ENCODE results near the gene IL9R.
"Not testable (repeated sequence)": the region's sequence is repeated elsewhere in the genome, so short reads cannot be mapped to it uniquely, and the experiment has no call there.

IL9R gene, protein sequence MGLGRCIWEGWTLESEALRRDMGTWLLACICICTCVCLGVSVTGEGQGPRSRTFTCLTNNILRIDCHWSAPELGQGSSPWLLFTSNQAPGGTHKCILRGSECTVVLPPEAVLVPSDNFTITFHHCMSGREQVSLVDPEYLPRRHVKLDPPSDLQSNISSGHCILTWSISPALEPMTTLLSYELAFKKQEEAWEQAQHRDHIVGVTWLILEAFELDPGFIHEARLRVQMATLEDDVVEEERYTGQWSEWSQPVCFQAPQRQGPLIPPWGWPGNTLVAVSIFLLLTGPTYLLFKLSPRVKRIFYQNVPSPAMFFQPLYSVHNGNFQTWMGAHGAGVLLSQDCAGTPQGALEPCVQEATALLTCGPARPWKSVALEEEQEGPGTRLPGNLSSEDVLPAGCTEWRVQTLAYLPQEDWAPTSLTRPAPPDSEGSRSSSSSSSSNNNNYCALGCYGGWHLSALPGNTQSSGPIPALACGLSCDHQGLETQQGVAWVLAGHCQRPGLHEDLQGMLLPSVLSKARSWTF

DNA sequence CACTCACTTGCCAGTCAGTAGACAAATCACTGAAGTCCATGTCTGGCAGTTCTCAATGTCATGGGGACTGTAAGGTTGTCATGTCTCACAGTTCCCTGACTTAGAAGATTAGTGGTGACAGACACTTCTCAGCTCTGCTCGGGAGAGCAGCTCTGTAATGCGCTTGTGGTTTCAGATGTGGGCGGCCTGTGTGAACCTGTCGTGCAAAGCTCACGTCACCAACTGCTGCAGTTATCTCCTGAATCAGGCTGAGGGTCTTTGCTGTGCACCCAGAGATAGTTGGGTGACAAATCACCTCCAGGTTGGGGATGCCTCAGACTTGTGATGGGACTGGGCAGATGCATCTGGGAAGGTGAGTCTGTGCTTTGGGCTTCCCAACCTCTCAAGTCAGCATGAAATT, at the start of gene IL9R:
Gene IL9R (plus strand): TSS at position 261 of the 400 bp plus-strand sequence. CDS start 64 bp downstream, at position 325.
- no peak for DNase-seq

DNA sequence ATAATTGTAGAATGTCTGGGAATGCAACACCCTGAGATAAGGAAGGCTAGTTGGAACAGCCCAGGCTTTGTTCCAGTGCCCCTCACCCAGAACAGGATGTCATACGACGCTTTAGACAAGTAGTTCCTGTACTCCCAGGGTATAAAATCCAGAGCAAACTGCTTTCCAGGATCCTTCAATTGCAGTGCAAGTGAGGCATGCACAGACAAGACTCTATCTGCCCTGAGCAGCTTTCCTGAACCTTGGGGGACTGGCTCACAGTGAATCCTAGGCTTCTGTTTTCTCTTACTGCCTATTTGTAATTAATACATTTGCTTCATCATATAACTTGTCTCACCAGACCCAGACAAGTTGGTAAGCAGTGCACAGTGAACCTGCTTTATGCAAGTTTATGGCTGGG, 48.4 kb upstream of the IL9R start:
- DNase-seq: no peak

DNA sequence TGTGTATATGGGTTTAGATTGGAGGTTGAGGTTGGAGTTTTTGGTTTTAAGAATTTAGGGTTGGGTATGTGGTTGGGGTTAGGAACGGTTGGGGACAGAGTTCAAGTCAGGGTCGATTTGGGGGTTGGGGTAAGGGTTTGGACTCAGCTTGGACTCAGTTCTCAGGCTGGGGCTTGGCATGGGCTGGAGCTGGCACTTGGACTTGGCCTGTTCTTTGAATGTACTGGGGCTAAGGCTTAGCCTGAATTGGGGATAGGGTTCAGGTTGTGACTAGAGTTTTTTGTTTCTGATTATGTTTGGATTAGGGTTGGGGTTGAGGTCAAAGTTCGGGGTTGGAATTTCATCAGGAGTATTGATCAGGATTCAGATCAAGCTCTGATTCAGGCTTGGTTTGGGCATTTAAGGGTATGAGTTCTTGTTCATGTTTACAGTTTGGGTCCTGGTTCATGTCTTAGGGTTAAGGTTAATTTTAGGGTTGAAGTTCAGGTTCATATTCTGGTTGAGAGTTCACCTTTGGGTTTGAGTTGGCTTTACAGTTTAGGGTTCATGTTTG, 46.2 kb upstream of the IL9R start:
- DNase-seq: no peak

DNA sequence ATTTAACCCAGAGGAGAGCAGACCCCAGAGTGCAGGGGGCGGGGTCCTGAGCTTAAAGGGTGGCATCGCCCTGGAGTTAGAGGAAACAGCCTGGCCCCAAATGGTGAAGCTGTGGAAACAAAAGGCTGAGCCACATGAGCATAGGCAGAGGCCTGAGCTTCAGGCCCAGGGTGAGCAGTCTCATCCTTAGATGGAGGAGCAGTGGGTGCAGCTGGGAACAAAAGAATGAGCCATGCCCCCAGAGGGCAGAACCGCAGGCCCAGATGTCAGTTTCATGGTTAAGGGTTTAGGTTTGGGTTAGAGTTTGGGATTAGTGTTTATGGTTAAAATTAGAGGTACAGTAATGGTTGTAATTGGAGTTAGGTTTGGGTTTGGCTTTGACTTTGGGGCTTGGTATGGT, 44.4 kb upstream of the IL9R start:
- DNase-seq: no peak

DNA sequence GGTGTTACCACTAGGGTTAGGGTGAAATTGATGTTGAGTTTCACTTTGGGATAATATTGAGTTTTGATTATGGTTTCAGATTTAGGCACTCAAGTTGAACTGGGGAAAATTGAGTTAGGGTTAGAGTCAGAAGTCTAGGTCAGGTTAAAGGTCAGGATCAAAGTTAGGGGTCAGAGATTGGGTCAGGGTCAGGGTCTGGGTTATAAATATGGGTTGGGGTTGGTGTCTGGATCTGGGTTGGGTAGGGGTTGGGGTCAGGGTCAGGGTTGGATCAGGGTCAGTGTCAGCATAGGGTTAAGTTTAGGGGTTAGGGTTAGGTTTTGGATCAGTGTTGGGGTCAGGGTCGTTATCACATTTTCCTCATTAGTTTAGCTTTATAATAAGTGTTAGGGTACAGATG, 42.7 kb upstream of the IL9R start:
- no peak for DNase-seq

DNA sequence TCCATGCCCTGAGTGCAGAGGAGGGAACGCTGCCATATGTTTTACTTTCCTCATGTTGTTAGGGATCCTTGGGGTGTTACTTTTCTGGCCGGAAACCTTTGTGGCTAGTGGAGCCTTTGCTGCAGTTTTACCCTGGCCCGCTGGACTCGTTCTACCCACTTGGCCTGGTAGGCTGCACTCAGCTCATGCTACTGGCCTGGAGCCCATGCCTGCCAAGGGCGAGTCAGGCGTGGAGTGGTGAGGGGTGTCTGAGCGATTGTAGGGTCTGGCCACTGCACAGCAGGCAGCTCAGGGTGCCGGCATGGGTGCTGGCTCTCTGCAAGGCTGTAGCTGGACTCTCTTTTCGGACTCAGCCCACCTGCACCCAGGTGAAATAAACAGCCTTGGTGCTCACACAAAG, 41.4 kb upstream of the IL9R start:
- DNase-seq: no peak

DNA sequence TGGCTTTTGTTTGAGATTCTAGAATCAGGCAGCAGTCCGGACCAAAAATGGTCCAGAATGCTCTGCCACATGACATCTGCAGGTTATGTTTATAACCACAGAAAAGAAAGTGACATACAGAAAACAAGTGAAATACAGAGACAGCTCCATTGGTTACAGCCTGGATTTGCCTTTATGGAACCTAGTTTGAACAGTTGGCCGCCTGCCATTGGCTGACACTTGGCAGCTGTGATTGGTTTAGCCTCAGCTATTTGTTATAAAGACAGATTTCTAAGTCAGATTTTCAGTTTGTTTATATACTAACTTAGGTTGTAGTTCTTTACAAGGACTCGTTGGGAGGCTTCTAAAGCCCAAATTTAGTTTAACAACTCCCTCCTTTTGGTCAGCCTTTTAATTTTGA, 40.8 kb upstream of the IL9R start:
- no peak for DNase-seq

DNA sequence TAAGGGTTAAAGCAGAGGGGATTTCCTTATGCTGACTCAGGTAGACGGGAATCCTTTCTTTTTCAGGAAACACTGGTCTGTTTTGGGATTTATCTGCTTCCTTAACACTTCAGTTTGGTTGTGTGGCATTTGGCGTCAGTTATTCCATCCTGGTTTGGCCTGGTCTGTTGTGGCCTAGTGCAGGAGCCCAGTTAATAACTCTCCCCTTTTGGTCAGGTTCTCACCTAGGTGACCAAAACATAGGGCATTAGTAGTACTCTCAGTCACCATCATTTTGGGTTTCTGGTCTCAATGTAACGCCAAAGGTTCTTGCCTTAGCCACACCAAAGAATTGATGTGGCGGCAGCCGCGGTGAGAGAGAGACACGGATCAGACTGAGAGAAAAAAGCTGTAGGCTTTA, 39.7 kb upstream of the IL9R start:
- no peak for DNase-seq

DNA sequence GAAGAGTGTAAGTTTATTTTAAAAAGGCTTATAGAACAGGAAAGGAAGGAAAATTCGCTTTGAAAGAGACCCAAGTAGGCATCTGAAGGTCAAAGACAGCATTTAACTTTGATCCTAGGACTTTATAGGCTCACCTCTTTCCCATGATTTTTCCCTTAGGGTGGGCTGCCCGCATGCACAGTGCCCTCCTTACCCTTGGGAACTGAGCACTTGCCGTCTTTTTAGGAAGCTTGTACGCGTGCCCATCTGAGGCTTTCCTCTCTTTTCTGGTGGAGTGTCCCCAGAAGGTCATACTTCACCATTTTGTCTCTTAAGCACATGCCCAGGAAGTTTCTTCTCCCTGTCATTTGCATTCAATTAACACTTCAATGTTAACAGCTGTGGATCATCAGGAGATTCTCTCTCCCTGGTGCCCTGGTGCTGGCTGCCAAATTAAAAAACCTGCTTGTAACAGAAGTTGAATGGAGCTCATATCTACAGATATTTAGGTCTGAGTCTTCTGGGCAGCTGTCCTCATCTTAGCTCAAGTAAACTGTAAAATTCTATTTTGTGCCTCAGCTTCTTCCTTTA, 38.4 kb upstream of the IL9R start:
- DNase-seq: no peak

DNA sequence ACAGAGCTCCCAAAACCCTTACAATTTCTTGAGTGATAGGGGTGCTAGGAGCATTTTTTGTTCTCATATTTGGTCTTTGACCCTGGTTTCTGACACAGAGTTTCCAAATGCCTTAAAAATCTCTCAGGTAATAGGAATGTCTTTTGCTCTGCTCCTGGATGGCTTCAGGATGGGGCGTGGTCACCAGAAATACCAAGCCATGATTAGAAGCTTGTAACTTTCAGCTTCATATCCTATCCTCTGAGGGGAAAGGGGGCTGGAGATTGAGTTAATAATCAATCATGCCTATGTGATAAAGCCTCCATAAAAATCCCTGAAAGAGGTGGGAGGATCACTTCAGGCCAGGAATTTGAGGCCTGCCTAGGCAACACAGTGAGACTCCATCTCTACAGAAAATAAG, 34.6 kb upstream of the IL9R start:
- DNase-seq: no peak

DNA sequence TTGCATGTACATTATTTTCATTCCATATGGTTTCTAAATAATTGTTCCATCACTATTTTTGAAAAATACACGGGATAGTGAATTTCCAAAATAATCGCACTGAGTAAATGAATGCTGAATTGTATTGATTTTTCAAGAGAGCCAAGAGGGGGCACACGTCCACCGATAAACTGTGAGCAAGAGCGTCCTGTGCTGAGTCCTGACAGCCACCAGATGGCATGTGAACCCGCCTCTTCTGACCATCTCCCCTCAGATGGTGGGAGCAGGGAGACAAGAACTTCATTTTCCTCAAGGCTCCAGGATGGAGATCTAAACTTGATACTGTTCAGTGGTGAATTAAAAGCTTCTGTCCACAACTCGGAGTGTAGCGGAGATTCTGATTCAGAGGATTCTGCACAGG, 30.6 kb upstream of the IL9R start:
- peak; percentile 41 for DNase-seq

DNA sequence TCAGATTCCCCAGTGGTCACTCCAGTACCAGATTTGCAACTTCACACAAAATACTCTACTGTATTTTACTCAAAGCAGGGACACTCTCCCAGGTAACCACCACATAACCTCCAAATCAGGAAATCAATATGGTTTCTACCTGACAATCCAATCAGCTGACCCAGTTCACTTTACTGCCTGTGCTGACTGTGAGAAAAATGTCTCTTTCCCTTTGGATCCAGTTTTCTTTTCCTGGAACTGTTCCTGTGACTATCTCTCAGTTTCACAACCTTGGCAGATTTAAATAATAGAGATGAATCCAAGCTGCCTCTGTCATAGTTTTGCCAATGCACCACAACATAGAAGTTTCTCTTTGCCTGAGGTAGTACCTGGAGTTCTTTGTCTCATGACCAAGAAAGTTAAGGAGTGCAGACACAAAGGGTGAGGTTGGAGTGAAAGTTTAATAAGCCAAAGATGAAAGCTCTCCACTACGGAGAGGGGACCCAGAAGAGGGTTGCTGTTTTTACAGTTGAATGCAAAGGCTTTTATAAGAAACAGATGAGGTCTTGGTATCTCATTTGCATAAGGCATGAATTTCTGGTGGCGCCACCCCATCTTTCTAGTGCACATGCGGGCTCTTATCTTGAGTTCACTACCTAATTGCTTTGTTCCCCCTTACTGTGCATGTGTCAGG, 29.7 kb upstream of the IL9R start:
- DNase-seq: no peak

DNA sequence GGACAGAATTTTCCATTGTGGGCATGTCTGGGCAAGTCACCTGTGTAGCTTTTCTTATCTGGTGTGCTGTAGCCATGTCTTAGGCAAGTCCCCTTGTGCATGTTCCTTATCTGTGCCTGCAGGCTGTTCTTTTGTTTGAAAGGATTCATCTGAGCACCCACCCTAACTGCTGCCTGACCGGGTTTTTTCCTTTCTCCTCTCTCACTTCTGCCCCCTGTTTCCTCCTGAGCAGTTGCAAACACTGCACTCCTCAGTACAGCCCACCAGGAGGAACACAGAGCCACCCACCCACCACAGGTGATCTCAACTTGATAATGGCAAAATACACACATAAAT, 29.2 kb upstream of the IL9R start:
- no peak for DNase-seq

DNA sequence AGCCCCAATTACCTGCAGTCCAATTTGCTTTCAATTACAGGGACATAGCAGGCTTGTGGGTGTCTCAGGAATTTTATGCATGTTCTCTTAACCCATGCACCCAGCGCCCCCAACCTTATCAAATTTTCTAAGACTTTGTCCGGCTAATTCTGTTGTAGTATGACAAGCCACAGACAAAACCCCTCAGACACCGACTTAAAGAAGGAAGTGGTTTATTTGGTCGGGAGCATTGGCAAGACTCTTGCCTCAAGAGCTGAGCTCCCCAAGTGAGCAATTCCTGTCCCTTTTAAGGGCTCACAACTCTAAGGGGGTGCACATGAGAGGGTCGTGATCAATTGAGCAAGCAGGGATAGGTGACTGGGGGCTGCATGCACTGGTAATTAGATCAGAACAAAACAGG, 28.7 kb upstream of the IL9R start:
- DNase-seq: no peak

DNA sequence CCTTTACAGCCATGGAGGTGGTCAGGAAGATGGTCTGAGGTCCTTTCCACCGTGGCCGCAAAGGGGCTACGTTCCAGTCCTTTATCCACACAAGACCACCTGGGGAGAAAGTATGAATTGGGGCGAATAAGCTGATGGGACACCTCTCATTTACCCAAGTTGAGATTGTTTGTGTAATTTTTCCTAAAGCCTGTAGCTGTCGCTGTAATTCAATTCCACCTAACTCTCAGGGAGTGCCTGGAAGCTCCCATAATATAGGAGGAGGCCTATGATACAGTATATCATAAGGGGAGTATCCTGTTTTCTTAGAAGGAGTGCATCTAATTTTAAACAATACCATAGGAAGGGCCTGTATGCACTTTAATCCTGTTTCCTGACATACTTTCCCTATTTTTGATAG, 25.8 kb upstream of the IL9R start:
- DNase-seq: not testable (repeated sequence)

DNA sequence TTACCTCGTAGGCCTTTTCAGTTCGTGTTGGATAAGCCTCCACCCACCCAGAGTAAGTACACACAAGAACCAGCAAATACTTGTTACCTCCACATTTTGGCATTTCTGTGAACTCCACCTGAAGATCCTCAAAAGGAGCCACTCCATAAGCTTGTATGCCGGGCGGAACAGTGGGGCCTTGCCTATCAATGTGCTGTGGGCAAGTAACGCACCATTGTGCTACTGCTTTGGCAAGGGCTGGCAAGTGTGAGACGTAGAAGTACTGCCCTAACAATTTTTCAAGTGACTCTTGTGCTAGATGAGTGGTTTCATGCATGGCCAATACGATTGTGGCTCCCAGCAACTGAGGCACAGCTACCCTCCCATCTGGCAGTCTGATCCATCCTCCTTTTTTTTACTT, 25.3 kb upstream of the IL9R start:
- not testable (repeated sequence) for DNase-seq

DNA sequence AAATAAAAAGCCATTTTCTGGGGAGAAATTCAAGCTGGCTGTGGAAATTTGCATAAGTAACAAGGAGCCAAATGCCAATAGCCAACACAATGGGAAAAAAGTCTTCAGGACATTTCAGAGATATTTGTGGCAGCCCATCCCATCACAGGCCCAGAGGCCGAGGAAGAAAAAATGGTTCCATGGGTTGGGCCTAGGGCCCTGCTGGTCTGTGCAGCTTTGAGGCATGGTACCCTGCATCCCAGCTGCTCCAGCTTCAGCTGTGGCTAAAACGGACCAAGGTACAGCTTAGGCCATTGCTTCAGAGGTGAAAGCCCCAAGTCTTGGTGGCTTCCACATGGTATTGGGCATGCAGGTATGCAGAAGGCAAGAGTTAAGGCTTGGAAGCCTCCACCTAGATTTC, 14.2 kb upstream of the IL9R start:
- no peak for DNase-seq

DNA sequence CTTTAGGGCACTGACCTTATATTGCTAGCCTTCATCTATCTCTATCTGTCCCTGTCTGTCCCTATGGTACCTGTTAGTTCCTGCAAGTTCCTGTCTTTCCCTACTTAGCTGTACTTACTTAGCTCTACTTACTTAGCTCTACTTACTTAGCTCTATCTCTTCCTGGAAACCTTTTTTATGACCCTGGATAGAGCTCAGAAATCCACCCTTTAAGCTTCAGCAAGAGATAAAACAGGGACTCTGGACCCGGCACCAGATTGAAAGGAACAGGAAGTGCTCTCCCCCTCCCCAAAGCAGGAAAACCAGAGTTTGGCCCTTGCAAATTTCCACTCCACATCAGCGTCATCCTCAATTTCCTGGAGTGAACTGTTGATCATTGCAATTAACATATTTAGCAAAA, 12.3 kb upstream of the IL9R start:
- no peak for DNase-seq

DNA sequence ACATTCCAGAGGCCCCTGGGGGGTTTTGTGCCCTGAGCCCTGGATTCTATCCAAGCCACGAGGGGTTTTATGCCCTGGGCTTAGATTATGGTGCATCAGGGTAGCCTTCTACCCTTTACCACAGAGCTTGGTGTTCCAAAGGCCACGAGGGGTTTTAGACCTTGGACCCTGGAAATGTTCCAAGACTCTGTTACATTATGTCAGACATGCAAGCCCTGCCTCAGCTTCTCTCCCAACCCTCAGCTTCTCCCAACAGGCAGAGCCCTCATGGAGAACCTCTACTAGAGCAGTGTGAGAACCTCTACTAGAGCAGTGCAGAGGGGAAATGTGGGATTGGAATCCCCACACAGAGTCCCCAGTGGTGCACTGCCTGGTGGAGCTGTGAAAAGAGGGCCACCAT, 10.5 kb upstream of the IL9R start:
- DNase-seq: not testable (repeated sequence)

DNA sequence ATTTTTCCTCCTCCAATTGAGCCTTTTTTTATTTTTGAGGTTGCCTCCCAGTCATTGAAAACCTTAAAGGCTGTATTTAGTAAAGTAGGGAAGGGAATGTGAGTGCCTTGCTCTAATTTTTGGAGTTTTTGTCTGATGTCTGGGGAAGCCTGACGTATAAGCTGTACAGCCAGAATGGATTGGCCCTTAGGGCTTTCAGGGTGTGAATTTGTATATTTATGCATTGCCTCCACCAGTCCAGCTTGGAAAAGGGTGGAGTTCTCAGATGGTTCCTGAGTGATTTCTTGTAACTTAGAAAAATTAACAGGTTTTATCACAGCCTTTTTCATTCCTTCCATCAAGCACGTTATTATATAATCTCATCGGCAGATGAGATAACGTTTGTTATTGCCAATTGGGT, 8.6 kb upstream of the IL9R start:
- no peak for DNase-seq

DNA sequence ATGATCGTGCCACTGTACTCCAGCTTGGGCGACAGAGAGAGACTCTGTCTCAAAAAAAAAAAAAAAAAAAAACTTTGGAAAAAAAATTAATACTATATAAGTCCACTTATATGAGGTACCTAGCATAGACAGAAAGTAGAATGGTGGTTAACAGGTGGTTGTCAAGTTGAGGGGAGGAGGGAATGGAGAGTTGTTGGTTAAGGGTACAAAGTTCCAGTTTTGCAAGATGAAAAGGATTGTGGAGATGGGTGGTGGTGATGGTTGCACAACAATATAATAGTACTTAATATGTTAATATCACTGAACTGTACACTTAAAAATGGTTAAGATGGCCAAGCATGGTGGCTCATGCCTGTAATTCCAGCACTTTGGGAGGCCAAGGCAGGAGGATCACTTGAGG, 4.1 kb upstream of the IL9R start:
- no peak for DNase-seq

DNA sequence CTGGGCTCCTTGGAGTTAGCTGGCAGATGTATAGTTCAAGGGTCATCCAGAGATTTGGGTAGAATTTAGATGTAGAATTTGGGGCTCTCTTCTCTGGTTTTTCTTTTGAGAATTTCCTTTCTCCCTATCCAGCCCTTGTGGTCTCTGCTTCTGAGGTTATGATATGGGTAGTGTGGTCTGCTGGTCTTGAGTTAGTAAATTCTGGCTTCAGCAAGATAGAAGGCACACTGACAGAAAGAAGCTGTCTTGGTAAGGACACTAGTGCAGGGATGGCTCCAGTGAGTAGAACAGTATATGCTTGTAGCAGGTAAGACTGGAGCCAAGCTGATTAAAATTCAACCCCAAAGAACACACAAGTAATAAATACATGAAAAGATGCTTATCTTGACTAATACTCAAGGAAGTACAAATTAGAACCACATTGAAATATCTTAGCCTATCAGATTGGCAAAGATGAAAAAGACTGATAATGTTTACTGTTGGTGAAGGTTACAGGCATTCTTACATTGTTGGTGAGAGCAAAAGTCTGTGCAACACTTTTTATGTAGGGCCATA, 2.1 kb upstream of the IL9R start:
- DNase-seq: no peak

DNA sequence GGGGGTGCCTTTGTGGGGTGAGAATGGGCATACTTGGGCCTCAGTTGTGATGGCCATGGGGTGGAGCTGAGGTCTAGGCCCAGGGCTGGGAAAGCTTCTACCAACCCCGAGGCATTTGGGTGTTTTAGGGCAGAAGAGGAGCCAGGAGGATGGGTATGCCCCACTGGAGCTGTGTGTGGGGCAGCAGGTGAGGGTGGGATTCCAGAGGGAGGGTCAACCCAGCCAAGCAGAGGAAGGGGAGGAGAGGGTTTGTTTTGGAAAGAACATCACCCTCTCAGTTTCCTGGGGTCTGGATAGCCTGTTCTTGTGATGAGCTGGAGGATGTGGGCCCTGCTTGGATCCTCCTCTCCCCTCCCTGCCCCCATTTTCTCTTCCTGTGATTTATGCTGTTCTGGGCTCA, 620 bp downstream of the IL9R start:
- DNase-seq: no peak
